Fibroblast of skin of scalp (primary cell): Measurements from ENCODE around the gene INS.

Experiments
- DNase-seq: peaks from one replicate; pipeline ENCODE4 v3.0.0-alpha.2; 2013

INS gene

DNA sequence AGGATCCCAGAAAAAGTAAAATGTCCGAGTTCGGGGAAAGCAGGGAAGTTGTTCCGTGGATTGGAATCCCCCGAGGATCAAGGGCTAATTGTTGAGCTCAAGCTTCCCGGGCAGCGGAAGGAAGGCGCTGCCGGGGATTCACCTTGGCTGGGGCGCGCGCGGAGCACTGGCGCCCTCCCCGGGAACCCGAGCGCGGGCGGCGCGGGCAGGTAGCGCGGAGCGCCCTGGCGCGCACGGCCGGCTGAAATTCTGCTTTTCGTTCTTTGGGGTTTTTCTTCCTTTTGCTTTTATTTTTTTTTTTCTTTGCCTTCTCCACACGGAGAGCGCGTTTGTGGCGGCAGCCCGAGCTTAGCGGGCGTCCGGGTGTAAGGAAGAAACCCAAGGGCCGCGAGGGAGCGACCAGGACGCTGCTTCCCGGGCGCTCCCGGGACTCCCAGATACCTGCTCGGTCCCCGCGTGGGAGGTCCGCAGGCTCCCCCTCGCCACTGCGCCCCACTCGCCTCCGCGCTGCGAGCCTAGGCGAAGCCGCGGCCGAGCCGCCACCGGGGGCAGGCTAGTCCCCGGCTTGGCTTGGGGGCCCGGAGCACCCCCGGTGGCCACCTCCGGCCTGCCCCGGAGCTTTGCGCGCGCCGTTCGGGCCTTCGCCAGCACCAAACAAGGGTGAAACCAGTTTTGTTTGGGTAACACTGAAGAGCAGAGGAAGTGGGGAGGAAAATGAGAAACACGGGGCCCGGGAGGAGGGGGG is 17.0 kb downstream of the INS start:
- no peak for DNase-seq

DNA sequence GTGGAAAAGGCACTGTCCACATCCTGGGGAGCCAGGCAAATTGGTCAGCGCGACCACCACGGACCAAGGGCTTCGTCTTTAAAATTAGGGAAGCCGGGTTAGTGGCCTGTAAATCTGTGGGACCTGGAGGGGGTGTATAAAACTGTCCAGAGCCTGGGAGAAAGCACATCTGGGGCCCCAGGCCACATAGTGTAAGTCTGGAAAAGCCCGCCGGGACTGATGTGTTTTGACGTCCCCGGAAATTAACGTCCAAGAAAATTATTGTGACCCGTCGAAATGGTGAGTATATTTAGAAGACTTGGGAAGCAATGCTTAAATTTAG is 17.6 kb downstream of the INS start:
- DNase-seq, result no peak

DNA sequence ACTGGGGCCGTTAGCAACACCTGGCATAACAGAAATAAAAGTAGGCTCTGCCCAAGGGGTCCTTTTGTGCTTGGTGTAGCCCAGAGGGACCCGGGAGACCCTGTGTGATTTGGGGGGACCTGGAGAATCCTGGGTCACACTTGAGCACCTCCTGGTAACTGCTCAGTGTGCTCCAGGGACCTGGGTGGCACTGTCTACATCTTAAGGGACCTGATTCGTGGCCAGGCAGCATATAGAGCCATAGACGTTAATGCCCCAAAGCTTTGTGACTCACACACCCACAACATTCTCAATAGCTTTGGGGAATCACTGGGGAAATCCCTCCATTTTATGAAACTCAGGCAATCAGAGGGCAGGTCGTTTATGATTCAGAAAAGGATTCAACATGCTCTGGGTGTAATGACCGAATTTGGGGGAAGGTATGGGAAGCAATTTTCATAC is 18.2 kb downstream of the INS start:
- DNase-seq, result peak; percentile 64

DNA sequence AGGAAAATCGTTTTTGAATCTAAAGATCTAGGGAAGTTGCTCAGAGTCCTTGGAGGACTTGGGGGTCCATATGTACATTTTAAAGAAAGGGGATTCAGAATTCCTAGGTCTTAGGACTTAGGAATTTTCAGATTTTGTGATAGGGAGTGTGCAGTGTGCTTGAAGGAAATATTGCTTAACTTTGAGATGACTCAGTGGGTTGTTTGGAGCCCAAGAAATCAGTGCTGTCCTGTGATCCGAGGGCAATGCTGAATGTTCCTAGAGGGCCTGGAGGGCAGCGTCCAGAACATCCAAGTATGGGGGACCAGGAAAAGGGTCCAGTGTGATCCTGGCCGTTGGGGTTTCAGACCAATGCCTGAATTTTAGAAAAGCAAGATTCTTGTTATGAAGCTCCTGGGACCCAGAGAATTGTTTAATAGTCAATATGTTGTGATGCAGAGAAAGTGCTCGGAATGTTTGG is 18.7 kb downstream of the INS start:
- DNase-seq, result no peak

DNA sequence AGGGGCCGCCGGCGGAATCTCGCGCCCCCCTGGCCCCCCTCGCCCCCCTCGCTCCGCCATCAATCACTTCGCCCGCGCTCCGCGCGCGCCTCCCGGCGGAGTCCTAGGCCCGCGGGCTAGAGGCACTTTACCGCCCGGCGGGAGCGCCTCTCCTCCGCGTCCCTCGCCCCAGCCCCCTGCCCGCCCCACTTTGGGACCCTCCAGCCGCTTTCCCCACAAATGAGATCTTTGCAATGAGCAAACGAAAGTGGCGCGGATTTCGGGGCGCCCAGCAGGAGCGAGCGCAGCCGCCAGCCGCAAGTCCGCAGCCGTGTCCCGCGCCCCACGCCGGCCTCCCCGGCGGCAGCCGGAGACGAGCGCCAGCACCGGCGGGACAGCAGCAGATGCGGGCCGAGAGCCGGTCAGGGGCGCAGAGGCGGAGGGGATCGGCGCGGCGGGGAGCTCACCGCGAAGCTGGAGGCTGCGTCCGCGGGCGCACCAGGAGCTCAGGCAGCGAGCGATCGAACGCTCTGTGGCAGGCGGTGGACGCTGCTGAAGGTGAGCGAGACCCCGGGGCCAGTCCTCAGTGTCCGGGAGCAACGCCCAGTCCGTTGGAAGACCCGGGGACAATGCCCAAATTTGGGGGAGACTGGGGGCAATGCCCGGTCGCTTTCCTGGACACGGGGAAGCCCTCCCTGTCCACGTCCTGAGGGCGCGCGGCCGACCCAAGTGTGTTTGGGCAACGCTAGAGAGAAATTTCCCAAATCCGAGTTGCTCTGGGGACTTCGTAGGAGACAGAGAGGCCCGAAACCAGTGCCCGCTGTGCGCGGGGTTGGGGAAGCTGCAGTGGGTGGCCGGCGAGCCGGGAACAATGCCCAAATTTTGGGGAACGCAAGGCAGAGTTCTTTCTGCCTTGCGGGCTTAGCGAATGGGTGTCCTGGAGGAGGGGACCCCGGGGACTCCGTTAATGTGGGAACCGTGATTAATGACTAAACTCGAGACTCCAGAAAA is 20.3 kb downstream of the INS start:
- DNase-seq, result no peak

- DNase-seq, result no peak
Observed at GRCh38 chr11:2139621-2140337, 21.2 kb downstream of the INS start.

- DNase-seq, result peak; percentile 9
Observed at GRCh38 chr11:2139123-2139521, 21.9 kb downstream of the INS start, which contains the start of gene IGF2. IGF2 (minus strand) TSS chr11:2139389; CDS start chr11:2135523, 3,866 bp downstream.

DNA sequence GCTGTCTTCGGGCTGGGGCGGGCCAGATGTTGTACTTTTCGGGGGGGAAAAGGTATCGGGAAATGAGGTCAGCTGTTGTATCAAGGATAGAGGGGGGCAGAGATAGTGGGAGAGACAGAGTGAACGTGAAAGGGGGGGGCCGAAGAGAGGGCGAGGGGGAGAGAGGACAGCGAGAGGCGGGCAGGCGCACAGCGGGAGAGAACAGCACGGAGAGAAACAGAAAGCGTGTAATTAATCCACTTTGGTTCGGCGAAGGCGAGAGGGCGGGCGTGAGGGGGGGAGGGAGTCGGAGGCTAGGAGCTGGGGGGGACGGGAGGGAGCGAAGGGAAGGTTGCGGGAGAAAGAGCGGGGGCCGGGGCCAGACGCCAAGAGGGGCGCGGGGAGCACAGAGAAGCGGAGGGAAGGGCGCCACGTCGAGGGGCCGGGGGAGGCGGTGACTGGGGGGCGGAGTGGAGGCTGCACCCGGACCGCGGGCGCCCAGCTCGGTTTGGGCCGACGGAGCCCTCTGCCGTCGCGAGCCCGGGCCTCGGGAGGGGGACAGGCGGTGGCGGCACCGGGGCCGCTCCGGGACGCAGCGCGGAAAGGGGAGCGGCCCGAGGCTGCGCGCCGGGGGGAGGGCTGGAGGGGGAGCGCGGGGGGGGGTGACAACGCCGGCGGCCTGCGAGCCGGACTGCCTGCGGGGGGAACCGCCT is 22.4 kb downstream of the INS start:
- DNase-seq, result peak; percentile 9

GRCh38 chr11:2138068-2138430 is 23.0 kb downstream of the INS start:
- DNase-seq, result no peak

DNA sequence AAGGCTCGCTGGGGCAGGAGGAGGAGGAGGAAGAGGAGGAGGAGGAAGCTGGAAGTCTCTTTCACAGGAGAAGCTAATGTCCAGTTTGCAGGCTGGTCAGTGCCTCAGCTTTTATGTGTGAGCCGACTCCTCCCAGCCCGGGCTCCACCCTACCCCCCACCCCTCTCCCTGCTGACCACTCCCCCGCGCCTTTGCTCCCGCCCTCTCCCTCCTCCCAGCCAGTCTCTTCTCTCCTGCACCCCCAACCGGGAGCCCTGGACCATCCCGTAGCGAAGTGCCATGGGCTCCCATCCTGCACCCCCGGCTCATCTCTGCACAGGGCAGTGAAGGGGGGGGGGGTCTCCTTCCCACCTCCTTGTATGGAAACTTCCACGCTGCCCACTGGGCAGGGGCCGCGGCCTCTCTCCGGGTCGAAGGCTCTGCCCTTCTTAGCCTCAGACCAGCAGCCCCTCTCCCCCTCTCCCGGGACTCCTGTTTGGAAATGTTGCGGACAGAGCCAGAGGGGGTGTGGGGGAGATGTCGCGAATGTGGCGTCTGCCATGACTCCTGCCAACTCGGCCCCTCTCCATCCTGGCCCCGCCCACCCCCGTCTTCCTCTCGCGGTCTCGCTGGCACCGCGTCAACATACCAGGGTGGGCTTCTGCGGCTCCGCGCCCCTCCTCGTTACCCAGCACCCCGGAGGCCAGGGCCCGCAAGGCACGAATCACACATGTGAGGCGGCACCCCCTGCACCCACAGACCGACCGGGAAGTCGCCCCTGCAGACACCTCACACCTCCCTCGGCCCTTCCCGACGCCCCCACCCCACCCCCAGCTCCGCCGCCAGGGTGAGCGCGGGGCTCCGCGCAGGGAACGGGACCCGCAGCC is 23.6 kb downstream of the INS start:
- DNase-seq, result peak; percentile 61

DNA sequence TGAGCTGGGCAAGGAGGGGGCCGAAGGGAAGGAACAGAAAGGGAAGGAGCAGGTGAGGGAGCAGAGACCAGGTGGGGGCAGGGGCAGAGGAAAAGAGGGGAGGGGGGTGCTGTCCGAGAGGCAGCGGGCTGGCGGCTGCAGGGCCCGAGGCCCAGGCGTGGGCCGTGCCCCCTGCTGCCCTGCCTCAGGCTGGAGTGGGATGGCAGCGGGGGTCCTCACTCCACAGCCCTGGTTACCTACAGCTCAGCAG is 24.1 kb downstream of the INS start:
- DNase-seq, result no peak

- DNase-seq, result no peak
Observed at GRCh38 chr11:2136209-2136951, 24.6 kb downstream of the INS start.

GRCh38 chr11:2135648-2136201 is 25.3 kb downstream of the INS start:
- DNase-seq, result no peak

- no peak for DNase-seq
Observed at GRCh38 chr11:2135018-2135569, 25.9 kb downstream of the INS start.

GRCh38 chr11:2134022-2135010 is 26.7 kb downstream of the INS start:
- no peak for DNase-seq

- DNase-seq, result no peak
Observed at GRCh38 chr11:2133241-2134021, 27.6 kb downstream of the INS start.

DNA sequence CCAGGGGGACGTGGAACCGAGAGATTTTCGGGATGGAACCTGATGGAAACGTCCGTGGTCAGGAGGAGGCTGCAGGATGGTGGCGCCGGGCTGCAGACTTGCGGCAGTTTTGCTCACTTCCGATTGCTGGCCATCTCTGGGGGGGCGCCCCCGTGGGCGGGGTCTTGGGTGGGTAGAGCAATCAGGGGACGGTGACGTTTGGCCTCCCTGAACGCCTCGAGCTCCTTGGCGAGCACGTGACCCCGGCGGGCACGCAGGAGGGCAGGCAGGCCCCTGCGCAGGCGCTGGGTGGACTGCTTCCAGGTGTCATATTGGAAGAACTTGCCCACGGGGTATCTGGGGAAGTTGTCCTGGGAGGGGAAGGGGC is 28.2 kb downstream of the INS start:
- DNase-seq, result no peak

- DNase-seq, result no peak
Observed at GRCh38 chr11:2132246-2132645, 28.8 kb downstream of the INS start.
